H9 (cell line): Measurements from ENCODE around the gene PIK3C3. TPM values are rescaled to one million over a fixed set of nuclear protein-coding genes. Genes with fewer than 3 reads are reported as not detected.

ENCODE experiments used
- DNase-seq: peaks from one replicate; pipeline ENCODE4 v3.0.0-alpha.2; 2017
- H2AFZ ChIP-seq: one replicate; pipeline ENCODE4 v1.6.1; 2013; ENCODE audit warnings: mild to moderate bottlenecking, low read length, control low read depth, moderate library complexity
- H2AK5ac ChIP-seq: 2 replicates; pipeline ENCODE4 v1.6.1; 2013; ENCODE audit warnings: low read length, control low read depth, mixed read lengths; ENCODE audit not compliant: insufficient read length
- H2BK120ac ChIP-seq: one replicate; pipeline ENCODE4 v1.6.1; 2013; ENCODE audit warnings: low read depth, mild to moderate bottlenecking, low read length, control low read depth, inconsistent platforms; ENCODE audit not compliant: poor library complexity, severe bottlenecking
- H2BK12ac ChIP-seq: 2 replicates; pipeline ENCODE4 v1.6.1; 2013; ENCODE audit warnings: low read length, control low read depth, mixed read lengths, low read depth; ENCODE audit not compliant: insufficient read length
- H2BK15ac ChIP-seq: 2 replicates; pipeline ENCODE4 v1.6.1; 2013; ENCODE audit warnings: low read depth, low read length, control low read depth
- H2BK20ac ChIP-seq: one replicate; pipeline ENCODE4 v1.6.1; 2013; ENCODE audit warnings: low read depth, mild to moderate bottlenecking, low read length, control low read depth, inconsistent platforms; ENCODE audit not compliant: poor library complexity, severe bottlenecking
- H2BK5ac ChIP-seq: 2 replicates; pipeline ENCODE4 v1.6.1; 2013; ENCODE audit warnings: low read length, control low read depth, mixed read lengths; ENCODE audit not compliant: insufficient read length
- H3K14ac ChIP-seq: 2 replicates; pipeline ENCODE4 v1.6.1; 2013; ENCODE audit warnings: low read length, control low read depth; ENCODE audit not compliant: insufficient read depth
- H3K18ac ChIP-seq: 2 replicates; pipeline ENCODE4 v1.6.1; 2013; ENCODE audit warnings: low read depth, mild to moderate bottlenecking, mixed read lengths, low read length, control low read depth; ENCODE audit not compliant: insufficient read length
- H3K23ac ChIP-seq: 2 replicates; pipeline ENCODE4 v1.6.1; 2013; ENCODE audit warnings: low read length, control low read depth, mixed read lengths, low read depth; ENCODE audit not compliant: insufficient read length
- H3K23me2 ChIP-seq: 2 replicates; pipeline ENCODE4 v1.6.1; 2013; ENCODE audit warnings: low read depth, mild to moderate bottlenecking, mixed read lengths, low read length, control low read depth; ENCODE audit not compliant: insufficient read length, poor library complexity, severe bottlenecking
- H3K27ac ChIP-seq: 2 replicates; pipeline ENCODE4 v1.5.1; 2013; ENCODE audit warnings: low read length, control low read depth, mixed read lengths, low read depth; ENCODE audit not compliant: insufficient read length
- H3K27me3 ChIP-seq: 2 replicates; pipeline ENCODE4 v1.6.1; 2013; ENCODE audit warnings: low read length, control low read depth, inconsistent platforms; ENCODE audit not compliant: insufficient read depth
- H3K4ac ChIP-seq: 2 replicates; pipeline ENCODE4 v1.6.1; 2013; ENCODE audit warnings: low read depth, mild to moderate bottlenecking, control low read depth, inconsistent platforms, low read length, moderate library complexity
- H3K4me1 ChIP-seq: 2 replicates; pipeline ENCODE4 v1.6.1; 2013; ENCODE audit warnings: low read length, control low read depth, inconsistent platforms; ENCODE audit not compliant: insufficient read depth
- H3K4me2 ChIP-seq: 2 replicates; pipeline ENCODE4 v1.6.1; 2013; ENCODE audit warnings: low read length, control low read depth, mixed read lengths; ENCODE audit not compliant: insufficient read length, insufficient read depth
- H3K56ac ChIP-seq: 2 replicates; pipeline ENCODE4 v1.6.1; 2013; ENCODE audit warnings: low read depth, mild to moderate bottlenecking, mixed read lengths, low read length, control low read depth; ENCODE audit not compliant: insufficient read length
- H3K79me1 ChIP-seq: 2 replicates; pipeline ENCODE4 v1.6.1; 2013; ENCODE audit warnings: low read depth, mild to moderate bottlenecking, moderate library complexity, low read length, control low read depth, inconsistent platforms; ENCODE audit not compliant: insufficient read depth, poor library complexity, severe bottlenecking
- H3K79me2 ChIP-seq: 2 replicates; pipeline ENCODE4 v1.6.1; 2013; ENCODE audit warnings: low read length, control low read depth, inconsistent platforms; ENCODE audit not compliant: insufficient read depth
- H3K9ac ChIP-seq: 2 replicates; pipeline ENCODE4 v1.6.1; 2013; ENCODE audit warnings: low read length, control low read depth, mixed read lengths; ENCODE audit not compliant: insufficient read length; ENCODE audit errors: extremely low read depth
- H3K9me3 ChIP-seq: one replicate; pipeline ENCODE4 v1.6.1; 2013; ENCODE audit warnings: low read depth, low read length, inconsistent platforms; ENCODE audit not compliant: control insufficient read depth
- H3T11ph ChIP-seq: one replicate; pipeline ENCODE4 v1.6.1; 2013; ENCODE audit warnings: mild to moderate bottlenecking, low read length, control low read depth, inconsistent platforms
- H4K20me1 ChIP-seq: one replicate; pipeline ENCODE4 v1.6.1; 2013; ENCODE audit not compliant: control insufficient read depth, insufficient read length, insufficient read depth
- H4K5ac ChIP-seq: 2 replicates; pipeline ENCODE4 v1.6.1; 2013; ENCODE audit warnings: low read depth, mild to moderate bottlenecking, mixed read lengths, low read length, control low read depth; ENCODE audit not compliant: insufficient read length
- H4K8ac ChIP-seq: replicated peaks from 2 replicates; pipeline ENCODE4 v1.6.1; 2013; ENCODE audit warnings: low read length, control low read depth, mixed read lengths, low read depth; ENCODE audit not compliant: insufficient read length
- H4K91ac ChIP-seq: 2 replicates; pipeline ENCODE4 v1.6.1; 2013; ENCODE audit warnings: low read depth, mild to moderate bottlenecking, moderate library complexity, mixed read lengths, low read length, control low read depth; ENCODE audit not compliant: insufficient read length
- H3K27ac Mint-ChIP-seq, 3 experiments: 2 replicates in 2 of 3; 3 replicates in 1 of 3; pipeline ENCODE4 v1.8.0; 2020 to 2021; ENCODE audit warnings: mixed read lengths in 3 of 3, mild to moderate bottlenecking in 1 of 3, moderate library complexity in 1 of 3
- H3K27me3 Mint-ChIP-seq: 2 replicates; pipeline ENCODE4 v1.8.0; 2021; ENCODE audit warnings: low read depth, mild to moderate bottlenecking, moderate library complexity, mixed read lengths
- H3K36me3 Mint-ChIP-seq, 3 experiments: 2 replicates in 2 of 3; 3 replicates in 1 of 3; pipeline ENCODE4 v1.8.0; 2020 to 2021; ENCODE audit warnings: low read depth in 3 of 3, mixed read lengths in 3 of 3; ENCODE audit not compliant: insufficient read depth in 1 of 3
- H3K4me1 Mint-ChIP-seq, 2 experiments: 2 replicates each; pipeline ENCODE4 v1.8.0; 2020; ENCODE audit warnings: mixed read lengths in 2 of 2
- H3K4me3 Mint-ChIP-seq, 2 experiments: 2 replicates in 1 of 2; 3 replicates in 1 of 2; pipeline ENCODE4 v1.8.0; 2020 to 2021; ENCODE audit warnings: mild to moderate bottlenecking in 2 of 2, mixed read lengths in 2 of 2, moderate library complexity in 1 of 2
- H3K9me3 Mint-ChIP-seq, 2 experiments: 2 replicates in 1 of 2; 3 replicates in 1 of 2; pipeline ENCODE4 v1.8.0; 2020; ENCODE audit warnings: mild to moderate bottlenecking in 2 of 2, mixed read lengths in 2 of 2, moderate library complexity in 1 of 2
- WGBS: extraction: QIAGEN DNeasy Blood & Tissue Kit; methylation state at CpG from one replicate; pipeline ENCODE4 v1.1.7; 2013; ENCODE audit warnings: missing lambda C conversion rate, low lambda C conversion rate, mixed read lengths; ENCODE audit not compliant: insufficient read length; ENCODE audit errors: extremely low coverage; 5-methylcytosine and 5-hydroxymethylcytosine counted together
- total RNA-seq: library from RNA; stranded (reverse); gene quantifications from 2 replicates; pipeline ENCODE4 v1.2.1, GENCODE V29; 2021
- TF ChIP-seq, protein P1 (sequence below): fragments of 200-600 bp; sonication (generic); conservative IDR thresholded peaks from 3 replicates; pipeline ENCODE4 v1.8.0; 2021; ENCODE audit warnings: antibody characterized with exemption, mild to moderate bottlenecking

The PIK3C3 gene
- total RNA-seq, 1 experiment from 2014 or later = 48.8 TPM

DNA sequence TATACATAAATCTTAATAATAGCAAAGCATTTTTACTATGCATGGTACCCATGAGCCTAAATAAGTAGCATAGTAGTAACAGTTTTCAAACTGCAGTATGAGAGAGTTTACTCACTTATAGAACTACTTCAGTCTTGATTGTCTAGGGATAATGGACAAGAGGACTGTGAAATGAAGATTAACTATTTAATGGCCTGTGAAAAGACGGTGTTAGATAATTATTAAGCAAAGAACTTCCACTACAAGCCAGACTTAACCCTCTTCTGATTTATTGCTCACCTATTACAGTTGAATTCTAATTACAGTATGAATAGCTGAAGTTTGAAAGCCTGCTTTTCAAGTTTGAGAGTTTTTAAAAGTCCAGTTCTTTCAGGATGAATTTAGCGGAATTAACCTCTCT is 18.9 kb downstream of the PIK3C3 start:
- H3T11ph ChIP-seq = no peak overlapping the region
- no peak overlapping the region for H2AK5ac ChIP-seq
- Mint-ChIP-seq H3K4me3 (no peak overlapping the region), H3K27me3 (no peaks in the 10 kb centered on the region), H3K27ac (no peak overlapping the region), H3K9me3 (no peaks in the 10 kb centered on the region), H3K4me1 (no peaks in the 10 kb centered on the region), H3K36me3 (peaks cover 2 to 12% (median 8%) of the 10 kb centered on the region in 3 experiments; a peak in 5 of 7 replicates)
- no peak overlapping the region for H3K18ac ChIP-seq
- H2BK20ac ChIP-seq = no peak overlapping the region
- no peaks in the 10 kb centered on the region for H3K27me3 ChIP-seq
- H2BK5ac ChIP-seq = no peak overlapping the region
- H3K56ac ChIP-seq = no peak overlapping the region
- H3K27ac ChIP-seq = no peak overlapping the region
- WGBS = no CpG with 5 or more reads among the region's 2 CpGs
- H4K8ac ChIP-seq = no peak overlapping the region
- no peak overlapping the region for H3K14ac ChIP-seq
- no peaks in the 10 kb centered on the region for H3K4me1 ChIP-seq
- no peak overlapping the region for H2BK120ac ChIP-seq
- no peak overlapping the region for H4K5ac ChIP-seq
- no peaks in the 10 kb centered on the region for H3K23me2 ChIP-seq
- TF ChIP-seq, protein P1, sequence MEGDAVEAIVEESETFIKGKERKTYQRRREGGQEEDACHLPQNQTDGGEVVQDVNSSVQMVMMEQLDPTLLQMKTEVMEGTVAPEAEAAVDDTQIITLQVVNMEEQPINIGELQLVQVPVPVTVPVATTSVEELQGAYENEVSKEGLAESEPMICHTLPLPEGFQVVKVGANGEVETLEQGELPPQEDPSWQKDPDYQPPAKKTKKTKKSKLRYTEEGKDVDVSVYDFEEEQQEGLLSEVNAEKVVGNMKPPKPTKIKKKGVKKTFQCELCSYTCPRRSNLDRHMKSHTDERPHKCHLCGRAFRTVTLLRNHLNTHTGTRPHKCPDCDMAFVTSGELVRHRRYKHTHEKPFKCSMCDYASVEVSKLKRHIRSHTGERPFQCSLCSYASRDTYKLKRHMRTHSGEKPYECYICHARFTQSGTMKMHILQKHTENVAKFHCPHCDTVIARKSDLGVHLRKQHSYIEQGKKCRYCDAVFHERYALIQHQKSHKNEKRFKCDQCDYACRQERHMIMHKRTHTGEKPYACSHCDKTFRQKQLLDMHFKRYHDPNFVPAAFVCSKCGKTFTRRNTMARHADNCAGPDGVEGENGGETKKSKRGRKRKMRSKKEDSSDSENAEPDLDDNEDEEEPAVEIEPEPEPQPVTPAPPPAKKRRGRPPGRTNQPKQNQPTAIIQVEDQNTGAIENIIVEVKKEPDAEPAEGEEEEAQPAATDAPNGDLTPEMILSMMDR = no peak
- no peak for DNase-seq
- H2BK15ac ChIP-seq = no peak overlapping the region
- H2AFZ ChIP-seq = no peak overlapping the region
- H3K79me2 ChIP-seq = no peaks in the 10 kb centered on the region
- H3K9me3 ChIP-seq = no peaks in the 10 kb centered on the region
- no peak overlapping the region for H3K4me2 ChIP-seq
- H3K9ac ChIP-seq = no peak overlapping the region
- no peak overlapping the region for H2BK12ac ChIP-seq
- no peak overlapping the region for H3K4ac ChIP-seq
- H4K20me1 ChIP-seq = no peaks in the 10 kb centered on the region
- H4K91ac ChIP-seq = no peak overlapping the region
- H3K23ac ChIP-seq = no peak overlapping the region
- no peaks in the 10 kb centered on the region for H3K79me1 ChIP-seq
